ENCODE data around the gene RARRES2. TPM values are rescaled to one million over a fixed set of nuclear protein-coding genes. Genes with fewer than 3 reads are reported as not detected.
A peak's percentile ranks its signal among the peaks of the same experiment; 100 is the strongest.

RARRES2 gene
- total RNA-seq, 2 donors from 2014 or later: 245 to 400 TPM

DNA sequence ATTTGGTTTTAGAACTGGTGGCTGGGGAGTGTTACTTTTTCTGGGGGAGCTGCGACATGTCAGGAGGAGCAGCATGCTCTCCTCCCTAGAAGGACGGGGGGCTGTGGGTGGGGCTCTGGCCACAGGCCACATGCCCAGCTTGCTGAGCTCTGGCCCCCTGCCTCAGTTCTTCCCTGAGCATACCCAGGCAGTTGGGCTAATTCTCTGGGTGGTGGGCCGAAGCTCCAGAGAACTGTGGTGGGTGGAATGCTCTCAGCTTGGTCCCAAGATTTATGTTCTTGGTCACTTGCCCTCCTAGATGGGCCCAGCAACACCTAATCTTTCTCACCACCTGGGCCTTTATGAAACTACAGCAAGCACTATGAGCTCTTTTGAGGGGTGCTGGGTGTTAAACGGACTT is 32.6 kb upstream of the RARRES2 start:
- Histone ChIP-seq H3K27ac (peak overlapping the region in 1 of 4 donors; percentile 25), H3K4me3 (no peak overlapping the region)

DNA sequence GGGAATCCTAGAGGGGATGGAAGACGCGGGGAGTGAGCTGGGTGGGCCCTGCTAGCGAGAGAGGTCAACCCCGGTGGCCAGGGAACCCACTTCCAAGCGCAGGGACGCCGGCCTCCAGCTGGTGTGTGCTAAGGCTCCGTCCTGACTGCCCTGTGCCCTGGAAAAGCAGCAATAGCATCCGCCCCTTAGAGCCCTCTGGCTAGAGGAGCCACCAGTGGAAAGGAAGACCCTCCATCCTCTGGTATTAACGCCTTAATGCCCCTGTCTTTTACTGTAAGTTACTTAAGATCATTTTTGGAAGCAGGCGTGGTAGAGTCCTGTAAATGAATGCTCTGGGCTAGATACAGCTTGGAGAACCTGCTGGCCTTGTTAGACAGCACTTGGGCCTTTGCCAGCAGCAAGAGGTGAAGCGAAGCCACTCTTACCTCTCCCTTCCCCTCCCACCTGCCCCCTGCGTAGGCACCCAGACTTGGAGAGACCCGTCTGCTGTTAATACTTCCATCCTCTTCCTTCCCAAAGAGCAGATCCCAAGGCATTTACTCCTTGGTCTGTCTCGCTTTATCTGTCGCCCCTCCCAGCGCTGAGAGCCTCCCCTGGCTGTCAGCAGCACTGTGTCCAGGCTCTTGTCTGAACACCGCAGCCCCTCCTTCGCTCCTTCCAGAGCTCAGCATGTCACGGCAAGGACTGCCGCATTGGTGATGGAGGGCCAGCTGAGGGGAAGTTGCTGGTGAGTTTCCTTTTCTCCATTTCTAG is 31.8 kb upstream of the RARRES2 start:
- H3K4me1 ChIP-seq: peaks cover 78% of the 10 kb centered on the region
- H3K27ac ChIP-seq: peak overlapping the region in 3 of 4 donors; percentile 23 to 27 (median 25)
- H3K9me3 ChIP-seq: no peaks in the 10 kb centered on the region
- H3K27me3 ChIP-seq: no peaks in the 10 kb centered on the region
- intact Hi-C loops (cut with DNase I): no loop called here
- ATAC-seq: no peak
- DNase-seq: peak; percentile 50 to 77 (median 72)
- no peak for TF ChIP-seq POLR2A (IDR thresholded peaks at IDR 0.05)
- WGBS, 2 donors: 59 to 60% methylated on average over 20 to 21 of the region's 21 CpGs
- H3K4me3 ChIP-seq: no peak overlapping the region
- peaks cover 0 to 2% of the 10 kb centered on the region in 2 donors for H3K36me3 ChIP-seq (replicated peaks in 1 of 2; ENCODE audit: insufficient read depth in 1 of 2, low read depth in 2 of 2)

More for the DNA sequence above, 32.6 kb upstream of the RARRES2 start:
- H3K4me1 ChIP-seq: peaks cover 80% of the 10 kb centered on the region
- no peaks in the 10 kb centered on the region for H3K27me3 ChIP-seq
- ATAC-seq: no peak
- DNase-seq: no peak
- TF ChIP-seq POLR2A (IDR thresholded peaks at IDR 0.05): no peak
- TF ChIP-seq, protein P1, sequence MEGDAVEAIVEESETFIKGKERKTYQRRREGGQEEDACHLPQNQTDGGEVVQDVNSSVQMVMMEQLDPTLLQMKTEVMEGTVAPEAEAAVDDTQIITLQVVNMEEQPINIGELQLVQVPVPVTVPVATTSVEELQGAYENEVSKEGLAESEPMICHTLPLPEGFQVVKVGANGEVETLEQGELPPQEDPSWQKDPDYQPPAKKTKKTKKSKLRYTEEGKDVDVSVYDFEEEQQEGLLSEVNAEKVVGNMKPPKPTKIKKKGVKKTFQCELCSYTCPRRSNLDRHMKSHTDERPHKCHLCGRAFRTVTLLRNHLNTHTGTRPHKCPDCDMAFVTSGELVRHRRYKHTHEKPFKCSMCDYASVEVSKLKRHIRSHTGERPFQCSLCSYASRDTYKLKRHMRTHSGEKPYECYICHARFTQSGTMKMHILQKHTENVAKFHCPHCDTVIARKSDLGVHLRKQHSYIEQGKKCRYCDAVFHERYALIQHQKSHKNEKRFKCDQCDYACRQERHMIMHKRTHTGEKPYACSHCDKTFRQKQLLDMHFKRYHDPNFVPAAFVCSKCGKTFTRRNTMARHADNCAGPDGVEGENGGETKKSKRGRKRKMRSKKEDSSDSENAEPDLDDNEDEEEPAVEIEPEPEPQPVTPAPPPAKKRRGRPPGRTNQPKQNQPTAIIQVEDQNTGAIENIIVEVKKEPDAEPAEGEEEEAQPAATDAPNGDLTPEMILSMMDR (IDR thresholded peaks at IDR 0.05): no peak
- peaks cover 0 to 2% of the 10 kb centered on the region in 2 donors for H3K36me3 ChIP-seq (replicated peaks in 1 of 2; ENCODE audit: insufficient read depth in 1 of 2, low read depth in 2 of 2)
- WGBS, 2 donors: 83 to 88% methylated on average over 4 of the region's 4 CpGs
- H3K9me3 ChIP-seq: no peaks in the 10 kb centered on the region
- intact Hi-C loops (cut with DNase I): no loop called here

DNA sequence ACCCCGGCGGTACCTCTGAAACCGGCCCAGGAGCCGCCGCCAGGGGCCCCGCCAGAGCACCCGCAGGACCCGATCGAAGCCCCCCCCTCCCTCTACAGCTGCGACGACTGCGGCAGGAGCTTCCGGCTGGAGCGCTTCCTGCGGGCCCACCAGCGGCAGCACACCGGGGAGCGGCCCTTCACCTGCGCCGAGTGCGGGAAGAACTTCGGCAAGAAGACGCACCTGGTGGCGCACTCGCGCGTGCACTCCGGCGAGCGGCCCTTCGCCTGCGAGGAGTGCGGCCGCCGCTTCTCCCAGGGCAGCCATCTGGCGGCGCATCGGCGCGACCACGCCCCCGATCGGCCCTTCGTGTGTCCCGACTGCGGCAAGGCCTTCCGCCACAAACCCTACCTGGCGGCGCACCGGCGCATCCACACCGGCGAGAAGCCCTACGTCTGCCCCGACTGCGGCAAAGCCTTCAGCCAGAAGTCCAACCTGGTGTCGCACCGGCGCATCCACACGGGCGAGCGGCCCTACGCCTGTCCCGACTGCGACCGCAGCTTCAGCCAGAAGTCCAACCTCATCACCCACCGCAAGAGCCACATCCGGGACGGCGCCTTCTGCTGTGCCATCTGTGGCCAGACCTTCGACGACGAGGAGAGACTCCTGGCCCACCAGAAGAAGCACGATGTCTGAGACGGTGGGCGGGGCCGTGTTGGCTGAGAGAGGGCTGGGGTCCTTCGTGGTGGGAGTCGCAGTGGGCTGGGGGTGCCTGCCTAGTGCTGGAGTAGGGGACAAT is 31.0 kb upstream of the RARRES2 start:
- TF ChIP-seq POLR2A (IDR thresholded peaks at IDR 0.05): no peak
- TF ChIP-seq, protein P1 (IDR thresholded peaks at IDR 0.05): no peak
- intact Hi-C loops (cut with DNase I): no loop called here
- peaks cover 0 to 2% of the 10 kb centered on the region in 2 donors for H3K36me3 ChIP-seq (replicated peaks in 1 of 2; ENCODE audit: insufficient read depth in 1 of 2, low read depth in 2 of 2)
- DNase-seq: no peak
- no peaks in the 10 kb centered on the region for H3K9me3 ChIP-seq
- peak overlapping the region in 3 of 4 donors; percentile 23 to 27 (median 25) for H3K27ac ChIP-seq
- H3K4me3 ChIP-seq: no peak overlapping the region
- H3K4me1 ChIP-seq: peaks cover 78% of the 10 kb centered on the region
- WGBS, 2 donors: 82 to 97% methylated on average over 5 to 76 of the region's 79 CpGs
- ATAC-seq: no peak
- no peaks in the 10 kb centered on the region for H3K27me3 ChIP-seq

DNA sequence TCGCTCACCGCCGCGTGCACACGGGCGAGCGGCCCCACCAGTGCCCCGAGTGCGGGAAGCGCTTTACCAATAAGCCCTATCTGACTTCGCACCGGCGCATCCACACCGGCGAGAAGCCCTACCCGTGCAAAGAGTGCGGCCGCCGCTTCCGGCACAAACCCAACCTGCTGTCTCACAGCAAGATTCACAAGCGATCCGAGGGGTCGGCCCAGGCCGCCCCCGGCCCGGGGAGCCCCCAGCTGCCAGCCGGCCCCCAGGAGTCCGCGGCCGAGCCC is 30.5 kb upstream of the RARRES2 start:
- DNase-seq (no peak), ATAC-seq (no peak)
- WGBS, 2 donors: 91% methylated on average over 23 of the region's 30 CpGs; no CpG with 5 or more reads in 1 of the 2 donors
- no peaks in the 10 kb centered on the region for H3K27me3 ChIP-seq
- peaks cover 78% of the 10 kb centered on the region for H3K4me1 ChIP-seq
- no peak overlapping the region for H3K4me3 ChIP-seq
- intact Hi-C loops (cut with DNase I): no loop called here
- H3K27ac ChIP-seq: no peak overlapping the region
- TF ChIP-seq, protein P1 (IDR thresholded peaks at IDR 0.05): no peak
- TF ChIP-seq POLR2A (IDR thresholded peaks at IDR 0.05): no peak
- no peaks in the 10 kb centered on the region for H3K9me3 ChIP-seq
- H3K36me3 ChIP-seq (replicated peaks in 1 of 2; ENCODE audit: insufficient read depth in 1 of 2, low read depth in 2 of 2): peaks cover 0 to 2% of the 10 kb centered on the region in 2 donors
